A172 (cell line): ENCODE measurements around the gene DLAT. TPM values are rescaled to one million over a fixed set of nuclear protein-coding genes. Genes with fewer than 3 reads are reported as not detected.
"Not testable (repeated sequence)": the region's sequence is repeated elsewhere in the genome, so short reads cannot be mapped to it uniquely, and the experiment has no call there.

Experiments used
- DNase-seq: peaks from one replicate; pipeline ENCODE4 v3.0.0-alpha.2; 2015; ENCODE audit warnings: low spot score
- total RNA-seq: library from RNA; depleted of rRNA; stranded (reverse); fragments of >200 nt; shearing (Covaris generic); gene quantifications from 2 replicates; pipeline ENCODE4 v1.2.3, GENCODE V29; 2014

DLAT gene
- total RNA-seq, 1 experiment from 2014 or later, result 35.1 TPM

DNA sequence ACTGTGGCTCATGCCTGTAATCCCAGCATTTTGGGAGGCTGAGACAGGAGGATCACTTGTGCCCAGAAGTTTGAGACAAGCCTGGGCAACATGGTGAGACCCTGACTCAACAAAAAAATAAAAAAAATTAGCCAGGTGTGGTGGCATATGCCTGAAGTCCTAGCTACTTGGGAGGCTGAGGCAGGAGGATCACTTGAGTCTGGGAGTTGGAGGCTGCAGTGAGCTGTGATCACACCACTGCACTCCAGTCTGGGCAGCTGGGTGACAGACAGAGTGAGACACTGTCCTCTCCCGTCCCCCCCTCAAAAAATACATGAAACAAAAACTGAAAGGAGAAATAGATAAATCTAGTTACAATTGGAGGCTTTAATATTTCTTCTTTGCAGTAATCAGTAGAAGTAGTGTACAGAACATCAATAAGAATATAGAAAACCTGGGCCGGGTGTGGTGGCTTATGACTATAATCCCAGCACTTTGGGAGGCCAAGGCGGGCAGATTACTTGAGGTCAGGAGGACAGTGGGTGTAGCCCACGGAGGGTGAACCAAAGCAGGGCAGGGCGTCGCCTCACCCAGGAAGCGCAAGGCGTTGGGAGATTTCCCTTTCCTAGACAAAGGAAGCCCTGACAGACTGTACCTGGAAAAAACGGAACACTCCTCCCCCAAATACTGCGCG is 19.6 kb upstream of the DLAT start:
- DNase-seq, result no peak

DNA sequence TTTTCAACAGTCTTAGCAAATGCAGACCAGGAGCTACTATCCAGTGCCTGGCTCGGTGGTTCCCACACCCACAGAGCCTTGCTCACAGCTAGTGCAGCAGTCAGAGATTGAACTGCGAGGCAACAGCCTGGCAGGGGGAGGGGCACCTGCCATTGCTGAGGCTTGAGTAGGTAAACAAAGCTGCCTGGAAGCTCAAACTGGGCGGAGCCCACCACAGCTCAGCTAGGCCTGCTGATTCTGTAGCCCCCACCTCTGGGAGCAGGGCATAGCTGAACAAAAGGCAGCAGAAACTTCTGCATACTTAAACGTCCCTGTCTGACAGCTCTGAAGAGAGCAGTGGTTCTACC is 19.1 kb upstream of the DLAT start:
- DNase-seq, result not testable (repeated sequence)

DNA sequence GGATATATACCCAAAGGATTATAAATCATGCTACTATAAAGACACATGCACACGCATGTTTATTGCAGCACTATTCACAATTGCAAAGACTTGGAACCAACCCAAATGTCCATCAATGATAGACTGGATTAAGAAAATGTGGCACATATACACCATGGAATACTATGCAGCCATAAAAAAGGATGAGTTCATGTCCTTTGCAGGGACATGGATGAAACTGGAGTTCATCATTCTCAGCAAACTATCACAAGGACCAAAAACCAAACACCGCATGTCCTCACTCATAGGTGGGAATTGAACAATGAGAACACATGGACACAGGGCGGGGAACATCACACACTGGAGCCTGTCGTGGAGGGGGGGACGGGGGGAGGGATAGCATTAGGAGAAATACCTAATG is 13.8 kb upstream of the DLAT start:
- DNase-seq, result not testable (repeated sequence)

DNA sequence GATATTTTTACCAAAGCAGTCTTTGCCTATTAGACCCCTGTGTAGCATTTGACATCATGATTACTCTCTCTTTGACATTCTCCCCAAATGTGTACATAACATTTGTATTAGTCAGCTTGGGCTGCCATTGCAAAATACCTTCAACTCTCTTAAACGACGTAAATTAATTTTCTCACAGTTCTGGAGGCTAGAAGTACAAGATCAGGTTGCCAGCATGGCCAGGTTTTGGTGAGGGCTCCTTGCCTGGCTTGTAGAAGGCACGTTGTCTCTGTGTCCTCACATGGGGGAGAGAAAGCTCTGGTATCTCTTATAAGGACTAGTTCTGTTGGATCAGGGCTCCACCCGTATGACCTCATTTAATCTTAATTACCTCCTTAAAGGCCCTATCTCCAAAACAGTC is 12.3 kb upstream of the DLAT start:
- DNase-seq, result peak; percentile 21

DNA sequence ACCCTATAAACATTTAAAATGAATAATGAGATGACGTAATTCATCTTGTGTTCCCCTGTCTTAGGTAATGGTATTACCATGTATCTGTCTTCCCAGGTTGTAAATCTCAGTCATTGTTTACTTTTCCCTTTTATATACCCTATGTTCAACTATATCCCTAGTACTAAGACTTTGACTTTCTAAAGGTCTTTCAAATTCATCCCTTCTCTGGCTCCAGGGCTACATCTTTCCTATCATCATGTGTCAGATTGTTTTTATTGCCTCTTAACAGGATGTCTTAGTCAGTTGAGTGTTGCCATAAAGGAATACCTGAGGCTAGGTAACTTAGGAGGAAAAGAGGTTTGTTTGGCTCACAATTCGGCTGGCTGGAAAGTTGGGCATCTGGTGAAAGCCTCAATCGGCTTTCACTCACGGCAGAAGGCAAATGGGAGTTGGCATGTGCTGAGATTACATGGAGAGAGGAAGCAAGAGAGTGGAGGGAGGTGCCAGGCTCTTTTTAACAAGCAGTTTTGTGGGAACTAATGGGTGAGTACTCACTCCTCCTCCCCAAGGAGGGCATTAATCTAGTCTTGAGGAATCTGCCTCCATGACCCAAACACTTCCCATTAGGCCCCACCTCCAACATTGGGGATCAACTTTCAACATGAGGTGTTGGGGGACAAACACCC is 11.6 kb upstream of the DLAT start:
- no peak for DNase-seq

DNA sequence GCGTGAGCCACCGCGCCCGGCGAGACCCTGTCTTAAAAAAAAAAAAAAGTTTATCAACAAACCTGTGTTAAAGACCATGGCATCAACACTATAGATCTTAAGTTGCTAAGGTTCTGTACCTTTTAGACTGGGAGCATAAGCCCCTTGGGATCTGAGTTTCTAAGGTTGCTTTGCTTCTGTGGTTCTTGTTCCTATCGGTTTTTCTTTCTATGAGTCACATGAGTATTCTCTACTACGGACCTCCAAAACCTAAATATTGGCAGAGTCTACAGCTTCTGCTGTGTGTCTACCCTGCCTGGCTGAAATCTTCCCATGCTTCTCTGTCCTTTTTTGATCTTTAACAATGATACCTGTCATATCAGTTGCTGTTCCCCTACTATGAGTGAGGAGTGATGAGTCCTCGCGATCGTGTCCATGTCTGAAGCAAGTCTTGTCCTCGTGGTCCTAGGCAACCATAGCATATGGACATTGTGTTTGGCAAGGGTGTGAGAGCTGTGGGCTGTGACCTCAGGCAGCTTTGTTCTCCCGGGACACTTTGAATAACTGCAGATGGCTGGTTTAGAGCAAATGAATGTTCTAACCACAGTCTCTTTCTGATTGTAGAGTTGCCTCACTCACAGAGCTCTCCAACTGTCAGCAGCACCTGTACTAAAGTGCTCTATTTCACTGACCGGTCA is 9.0 kb upstream of the DLAT start:
- DNase-seq, result no peak

DNA sequence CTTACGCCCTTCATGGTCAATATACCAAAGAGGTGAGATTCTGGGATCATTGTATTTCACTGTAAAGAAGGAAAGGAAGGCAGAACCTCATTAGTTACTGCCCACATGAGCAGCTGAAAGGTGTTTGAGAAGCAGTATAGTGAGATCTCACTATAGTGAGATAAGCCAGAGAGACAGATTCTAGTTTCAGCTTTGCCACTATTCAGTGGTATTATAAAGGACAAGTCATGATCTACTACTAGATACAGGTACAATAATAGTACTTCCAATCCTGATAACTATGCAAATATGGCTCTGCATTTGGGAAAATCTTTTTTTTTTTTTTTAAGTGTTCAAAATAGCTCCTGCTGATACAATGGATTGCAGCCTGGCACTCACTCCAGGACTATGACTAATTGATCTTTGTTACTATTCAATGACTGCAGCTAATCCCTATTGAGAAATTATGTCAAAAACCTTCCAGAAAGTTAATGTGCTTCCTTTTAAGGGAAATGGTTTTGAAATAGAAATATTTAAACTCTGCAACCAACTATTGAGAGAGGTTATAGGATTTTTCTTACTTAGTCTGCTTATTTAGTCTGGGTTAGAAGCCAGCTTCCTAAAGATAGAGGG is 8.3 kb upstream of the DLAT start:
- DNase-seq, result no peak

DNA sequence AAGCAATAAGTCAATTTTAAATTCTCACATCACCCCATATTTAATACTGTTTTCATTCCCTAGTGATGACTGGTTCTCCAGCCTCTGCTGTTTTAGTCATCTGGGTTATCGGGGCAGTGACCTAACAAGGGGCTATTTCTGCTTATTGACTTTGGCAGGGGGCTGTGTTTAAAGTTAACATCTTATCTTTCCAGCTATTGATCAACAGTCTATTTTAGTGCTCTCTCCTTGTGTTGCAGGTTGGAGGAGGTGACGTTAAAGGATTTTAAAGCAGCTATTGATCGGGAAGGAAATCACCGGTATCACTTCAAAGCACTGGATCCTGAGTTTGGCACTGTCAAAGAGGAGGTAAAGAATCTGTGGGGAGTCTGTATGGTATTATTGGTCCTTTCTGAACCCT is 7.7 kb upstream of the DLAT start:
- DNase-seq, result no peak

DNA sequence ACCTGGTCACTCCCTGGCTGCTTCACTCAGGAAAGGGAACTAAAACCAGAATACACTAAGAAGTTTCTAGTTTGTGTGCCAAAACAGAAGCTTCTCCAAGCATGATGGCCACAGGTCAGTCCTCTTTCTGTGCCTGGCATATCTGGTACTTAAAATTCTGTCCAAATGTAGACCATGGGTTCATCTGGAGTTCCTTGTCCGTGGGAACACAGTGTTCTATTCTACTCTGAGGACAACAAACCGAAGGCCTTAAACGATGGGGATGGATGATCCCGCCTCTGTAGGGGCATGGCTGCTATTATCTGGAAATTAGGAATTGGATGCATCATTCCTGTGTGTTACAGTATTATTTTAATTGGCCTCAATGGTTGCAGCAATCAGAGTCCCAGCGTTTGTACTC is 6.1 kb upstream of the DLAT start:
- DNase-seq, result no peak

DNA sequence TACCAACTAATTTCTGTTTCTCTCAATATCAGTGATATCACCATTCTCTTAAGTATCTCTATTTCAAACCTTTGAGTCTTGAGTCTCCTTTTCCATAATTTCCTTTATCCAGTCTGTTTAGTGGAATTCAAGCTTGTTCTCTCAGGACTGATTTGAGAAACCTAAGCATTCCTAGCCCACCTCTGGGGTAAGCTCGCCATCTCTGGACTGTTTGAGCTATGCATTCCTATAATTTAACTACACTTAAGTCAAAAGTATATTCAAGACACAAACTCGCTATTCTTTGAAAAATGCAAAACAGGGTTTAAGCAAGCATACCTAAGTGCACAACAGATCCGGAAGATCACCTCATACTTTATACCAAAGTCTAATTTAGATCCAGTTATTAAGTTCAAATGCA is 2.1 kb upstream of the DLAT start:
- no peak for DNase-seq

DNA sequence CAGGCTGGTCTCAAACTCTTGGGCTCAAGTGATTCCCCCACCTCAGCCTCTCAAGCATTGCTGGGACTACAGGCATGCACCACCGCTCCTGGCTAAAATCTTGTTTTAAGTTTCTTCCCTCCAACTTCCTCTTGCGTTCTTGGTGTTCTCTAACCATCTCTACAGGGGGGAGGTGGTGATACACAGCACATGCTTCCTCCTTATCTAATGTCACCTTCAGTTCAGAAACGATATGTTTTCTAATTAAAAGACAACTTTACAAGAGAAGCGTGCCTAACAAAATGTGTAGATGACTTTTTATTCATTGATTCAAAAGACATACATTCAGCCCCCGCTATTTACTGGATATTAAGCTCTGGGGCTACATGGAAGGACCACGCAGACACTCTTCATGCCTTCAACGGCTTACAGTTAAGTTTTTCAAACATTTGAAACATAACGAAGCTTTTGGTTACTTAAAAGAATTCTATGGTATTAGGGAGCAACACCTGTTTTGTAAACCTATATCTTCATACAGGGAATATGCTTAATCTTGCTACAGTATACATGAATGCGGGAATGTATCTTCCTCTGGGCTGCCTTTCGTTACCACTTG is 933 bp upstream of the DLAT start:
- no peak for DNase-seq

DNA sequence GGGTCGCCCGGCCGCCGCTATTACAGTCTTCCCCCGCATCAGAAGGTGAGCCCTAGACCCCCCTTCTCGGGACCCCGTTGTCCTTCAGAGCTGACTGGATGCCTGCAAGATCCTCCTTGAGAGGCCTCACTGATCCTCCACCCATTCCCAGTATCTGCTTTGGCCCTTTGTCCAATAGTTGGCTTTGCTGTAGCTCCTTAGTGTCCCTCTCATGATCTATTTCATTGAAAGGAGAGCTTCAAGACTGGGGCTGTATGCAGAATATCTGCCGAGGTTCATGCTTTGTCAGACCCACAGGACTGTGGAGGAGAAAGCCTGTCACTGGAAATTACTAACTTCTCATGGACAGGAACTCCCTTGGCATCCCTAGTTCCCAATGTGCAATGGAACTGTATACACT is 499 bp downstream of the DLAT start:
- peak; percentile 8 for DNase-seq

DNA sequence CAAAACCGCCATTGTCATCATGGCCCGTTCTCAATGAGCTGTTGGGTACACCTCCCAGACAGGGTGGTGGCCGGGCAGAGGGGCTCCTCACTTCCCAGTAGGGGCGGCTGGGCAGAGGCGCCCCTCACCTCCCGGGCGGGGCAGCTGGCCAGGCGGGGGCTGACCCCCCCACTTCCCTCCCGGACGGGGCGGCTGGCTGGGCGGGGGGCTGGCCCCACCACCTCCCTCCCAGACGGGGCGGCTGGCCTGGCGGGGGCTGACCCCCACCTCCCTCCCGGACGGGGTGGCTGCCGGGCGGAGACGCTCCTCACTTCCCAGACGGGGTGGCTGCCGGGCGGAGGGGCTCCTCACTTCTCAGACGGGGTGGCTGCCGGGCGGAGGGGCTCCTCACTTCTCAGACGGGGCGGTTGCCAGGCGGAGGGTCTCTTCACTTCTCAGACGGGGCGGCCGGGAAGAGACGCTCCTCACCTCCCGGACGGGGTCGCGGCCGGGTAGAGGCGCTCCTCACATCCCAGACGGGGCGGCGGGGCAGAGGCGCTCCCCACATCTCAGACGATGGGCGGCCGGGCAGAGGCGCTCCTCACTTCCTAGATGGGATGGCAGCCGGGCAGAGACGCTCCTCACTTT is 1.7 kb downstream of the DLAT start:
- DNase-seq, result not testable (repeated sequence)

DNA sequence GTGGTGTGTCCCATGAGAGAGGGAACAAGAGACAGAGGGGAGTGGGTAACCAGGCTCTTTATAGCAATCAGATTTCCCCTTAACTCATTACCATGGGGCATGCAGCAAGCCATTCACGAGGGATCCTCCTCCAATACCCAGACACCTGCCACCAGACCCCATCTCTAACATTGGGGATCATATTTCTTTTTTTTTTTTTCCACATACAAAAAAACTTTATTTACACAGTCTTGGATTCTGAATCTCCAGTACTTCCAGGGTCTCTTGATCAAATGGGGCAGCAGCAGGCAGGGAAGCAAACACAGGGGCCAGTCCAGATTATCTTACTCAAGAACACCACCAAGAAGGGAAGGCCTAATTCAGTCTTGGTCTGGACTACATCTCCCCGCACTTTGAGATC is 4.3 kb downstream of the DLAT start:
- DNase-seq, result no peak

DNA sequence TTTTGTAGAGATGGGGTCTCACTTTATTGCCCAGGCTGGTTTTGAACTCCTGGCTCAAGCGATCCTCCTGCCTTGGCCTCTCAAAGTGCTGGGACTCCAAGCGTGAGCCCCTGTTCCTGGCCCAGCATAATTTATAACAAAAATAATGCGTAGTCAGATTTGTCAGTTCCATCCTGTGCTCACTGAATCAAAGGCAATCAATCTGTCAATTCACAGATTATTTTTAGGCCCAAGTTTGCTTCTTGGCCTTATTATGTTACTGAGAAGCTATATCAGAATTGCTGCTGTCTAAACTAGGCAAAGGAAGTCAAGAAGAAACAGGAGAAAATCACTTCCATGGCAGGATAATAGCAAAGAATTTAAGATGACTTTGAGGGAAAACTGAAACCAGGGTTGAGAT is 8.7 kb downstream of the DLAT start:
- no peak for DNase-seq

DNA sequence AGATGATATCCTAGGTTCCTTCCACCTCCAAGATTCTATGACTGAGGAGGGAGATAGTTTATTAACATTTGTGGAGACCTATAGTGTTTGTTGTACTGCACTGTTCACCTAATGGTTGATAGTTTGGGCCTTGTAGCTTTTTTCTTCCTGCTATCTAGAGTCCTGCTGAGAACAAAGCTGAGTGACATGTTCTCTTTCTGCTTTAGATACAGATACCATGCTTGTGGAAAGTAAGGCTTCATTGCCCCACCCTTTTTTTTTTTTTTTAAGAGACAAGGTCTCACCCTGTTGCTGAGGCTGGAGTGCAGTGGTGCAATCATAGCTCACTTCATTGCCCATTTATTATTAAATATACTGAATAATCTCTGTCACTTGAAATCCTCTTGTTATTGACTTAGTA is 12.3 kb downstream of the DLAT start:
- no peak for DNase-seq

DNA sequence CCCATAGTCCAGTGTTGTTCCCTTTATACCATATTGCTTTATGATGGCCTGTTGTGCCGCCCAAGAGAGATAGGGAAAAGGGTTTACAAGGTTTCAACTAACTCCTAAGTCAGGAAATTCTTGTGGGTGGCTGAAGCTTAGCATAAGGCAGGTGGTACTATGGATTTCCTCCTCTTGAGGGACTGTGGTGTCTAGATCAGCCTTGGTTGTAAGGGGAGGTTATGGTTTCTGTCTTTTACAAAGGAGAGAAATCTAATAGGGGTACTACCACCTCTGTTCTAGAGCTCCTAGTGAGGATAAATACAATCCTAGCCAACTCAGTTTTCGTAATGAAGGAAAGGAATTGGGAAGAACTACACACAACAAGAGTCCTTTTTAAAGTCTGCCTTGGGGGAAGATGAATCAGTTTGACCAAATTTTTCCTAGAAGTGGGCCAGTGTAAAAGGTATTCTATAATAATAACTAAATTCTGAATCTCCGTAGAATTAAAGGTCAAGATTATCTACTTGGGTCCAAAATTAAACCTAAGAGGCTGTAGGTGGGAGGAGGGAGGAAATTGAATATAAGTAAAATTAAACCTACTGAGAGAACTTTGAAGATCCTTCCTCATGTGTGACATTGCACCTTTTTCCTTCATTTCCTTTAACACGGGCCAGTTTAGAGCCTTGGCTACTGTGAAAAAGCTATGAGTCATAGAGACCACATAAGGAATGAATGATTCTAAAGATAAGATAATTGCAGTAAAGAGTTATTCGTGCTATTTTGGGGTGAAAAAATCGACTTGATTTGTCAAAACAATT is 17.2 kb downstream of the DLAT start:
- DNase-seq, result peak; percentile 45

DNA sequence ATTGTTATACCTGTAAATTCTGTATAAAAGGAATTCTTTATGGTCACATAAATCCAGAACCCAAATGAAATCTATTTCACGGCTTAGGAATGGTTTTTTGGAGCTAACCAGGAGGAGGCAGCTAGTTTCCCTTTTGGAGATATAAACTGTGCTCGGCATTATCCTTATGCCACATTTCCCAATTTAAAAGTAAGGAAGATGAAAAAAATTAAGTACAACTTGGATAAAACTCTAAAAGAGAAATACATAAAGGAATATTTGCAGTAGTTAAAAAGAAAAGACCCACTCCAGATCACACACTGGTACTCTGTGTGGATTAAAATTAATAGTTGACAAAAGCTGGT is 17.7 kb downstream of the DLAT start:
- no peak for DNase-seq

DNA sequence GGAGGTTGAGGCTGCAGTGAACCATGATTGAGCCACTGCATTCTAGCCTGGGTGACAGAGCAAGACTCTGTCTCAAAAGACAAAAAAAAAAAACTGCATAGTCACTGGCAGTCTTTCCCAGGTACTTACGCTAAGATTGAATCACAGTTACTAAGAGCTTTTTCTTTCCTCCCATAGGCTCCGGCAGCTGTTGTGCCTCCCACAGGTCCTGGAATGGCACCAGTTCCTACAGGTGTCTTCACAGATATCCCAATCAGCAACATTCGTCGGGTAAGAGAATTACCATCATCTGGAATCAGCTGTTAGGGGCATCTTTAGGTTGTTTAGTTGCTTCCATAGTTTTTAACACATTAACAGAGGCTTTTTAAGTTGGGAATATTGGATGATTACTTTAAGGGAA is 19.8 kb downstream of the DLAT start:
- no peak for DNase-seq

DNA sequence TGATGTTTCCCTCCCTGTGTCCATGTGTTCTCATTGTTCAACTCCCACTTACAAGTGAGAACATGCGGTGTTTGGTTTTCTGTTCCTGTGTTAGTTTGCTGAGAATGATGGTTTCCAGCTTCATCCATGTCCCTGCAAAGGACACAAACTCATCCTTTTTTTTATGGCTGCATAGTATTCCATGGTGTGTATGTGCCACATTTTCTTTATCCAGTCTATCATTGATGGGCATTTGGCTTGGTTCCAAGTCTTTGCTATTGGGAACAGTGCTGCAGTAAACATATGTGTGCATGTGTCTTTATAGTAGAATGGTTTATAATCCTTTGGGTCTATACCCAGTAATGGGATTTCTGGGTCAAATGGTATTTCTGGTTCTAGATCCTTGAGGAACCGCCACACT is 21.4 kb downstream of the DLAT start:
- DNase-seq, result not testable (repeated sequence)

DNA sequence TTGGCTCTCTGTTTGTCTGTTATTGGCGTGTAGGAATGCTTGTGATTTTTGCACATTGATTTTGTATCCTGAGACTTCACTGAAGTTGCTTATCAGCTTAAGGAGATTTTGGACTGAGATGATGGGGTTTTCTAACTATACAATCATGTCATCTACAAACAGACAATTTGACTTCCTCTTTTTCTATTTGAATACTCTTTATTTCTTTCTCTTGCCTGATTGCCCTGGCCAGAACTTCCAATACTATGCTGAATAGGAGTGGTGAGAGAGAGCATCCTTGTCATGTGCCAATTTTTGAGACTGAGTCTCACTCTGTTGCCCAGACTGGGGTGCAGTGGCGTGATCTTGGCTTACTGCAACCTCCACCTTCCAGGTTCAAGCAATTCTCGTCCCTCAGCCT is 23.0 kb downstream of the DLAT start:
- DNase-seq, result not testable (repeated sequence)
